ENCODE measurements around the gene ZFP14. TPM values are rescaled to one million over a fixed set of nuclear protein-coding genes. Genes with fewer than 3 reads are reported as not detected.

ZFP14 gene
- total and polyA plus RNA-seq, 2 of the 4 experiments (the other 2 are of a cell fraction): 0.67 to 2.0 TPM

DNA sequence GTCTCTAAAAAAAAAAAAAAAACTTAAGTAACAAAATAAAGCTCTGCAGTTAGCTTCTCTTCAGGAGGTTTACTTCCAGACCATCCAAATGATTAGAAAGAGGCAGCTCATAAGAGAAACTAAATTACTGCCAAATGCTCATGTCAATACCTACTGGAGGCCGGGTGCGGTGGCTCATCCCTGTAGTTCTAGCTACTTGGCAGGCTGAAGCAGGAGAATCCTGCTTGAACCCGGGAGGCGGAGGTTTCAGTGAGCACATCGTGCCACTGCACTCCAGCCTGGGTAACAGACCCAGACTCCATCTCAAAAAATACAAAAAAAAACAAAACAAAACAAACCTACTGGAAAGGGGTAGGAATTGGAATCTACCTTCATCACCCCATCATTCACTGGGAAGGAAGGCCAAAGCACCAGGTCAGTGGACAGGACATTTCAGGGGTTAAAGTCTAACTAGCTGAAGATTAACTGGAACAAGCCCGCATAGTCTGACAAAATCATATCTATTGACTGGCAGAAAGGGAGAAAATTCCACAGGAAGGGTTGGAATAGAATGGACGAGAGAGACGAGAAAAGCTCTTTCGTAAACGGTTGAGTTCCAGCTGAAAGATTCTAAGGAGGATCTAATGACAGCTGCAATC is 1.3 kb downstream of the ZFP14 start:
- Histone ChIP-seq H3K4me3 (ENCODE audit: insufficient read depth, low read depth, low read length) (peak overlapping the region; percentile 66; the same call in 1 of the 2 replicates), H2AK9ac (replicated peaks; ENCODE audit: low read depth, low read length, poor library complexity) (peak overlapping the region; percentile 33), H3K4ac (ENCODE audit: low read depth, low read length) (no peak overlapping the region), H3K23ac (ENCODE audit: low read depth, low read length) (peak overlapping the region; percentile 41; the same call in 1 of the 2 replicates), H3K79me1 (ENCODE audit: low read depth in 1 of 2, low read length in 2 of 2) (peaks cover 8 to 16% of the 10 kb centered on the region in 2 experiments), H3K56ac (ENCODE audit: extremely low read depth, insufficient read depth, low read length) (no peak overlapping the region), H2AK5ac (ENCODE audit: low read depth, low read length) (no peak overlapping the region), H2AFZ (replicated peaks; ENCODE audit: low read length, poor library complexity) (peak overlapping the region; percentile 56), H3K9ac (ENCODE audit: low read depth, low read length) (peak overlapping the region; percentile 79; the same call in 1 of the 2 replicates), H2BK120ac (ENCODE audit: low read depth, low read length) (no peak overlapping the region), H3K9me3 (ENCODE audit: control insufficient read depth, insufficient read depth, low read length) (no peaks in the 10 kb centered on the region; the same call in 1 of the 2 replicates), H3K4me2 (ENCODE audit: low read depth, low read length) (peak overlapping the region; percentile 49), H3K4me1 (ENCODE audit: control insufficient read depth, insufficient read depth, low read length) (peaks cover 4% of the 10 kb centered on the region; the same call in 1 of the 2 replicates), H4K5ac (ENCODE audit: low read depth, low read length) (no peak overlapping the region), H3K18ac (ENCODE audit: low read depth, low read length) (no peak overlapping the region), H3K27ac (ENCODE audit: insufficient read depth, low read length) (no peak overlapping the region), H4K8ac (ENCODE audit: low read depth in 2 of 2, low read length in 2 of 2) (no peak overlapping the region; a peak in 1 of 4 replicates), H3K14ac (replicated peaks; ENCODE audit: low read depth, low read length) (no peak overlapping the region), H2BK5ac (ENCODE audit: low read depth, low read length, poor library complexity, severe bottlenecking) (no peak overlapping the region), H4K20me1 (ENCODE audit: insufficient read depth, low read length) (no peaks in the 10 kb centered on the region), H3K9me1 (ENCODE audit: insufficient read depth, low read length) (no peaks in the 10 kb centered on the region), H4K91ac (ENCODE audit: insufficient read depth, low read depth, low read length) (no peak overlapping the region), H2BK15ac (ENCODE audit: low read depth, low read length) (no peak overlapping the region), H2BK20ac (ENCODE audit: low read depth, low read length) (no peak overlapping the region), H3K27me3 (ENCODE audit: control insufficient read depth, insufficient read depth, low read length) (no peaks in the 10 kb centered on the region), H3K36me3 (ENCODE audit: control insufficient read depth, insufficient read depth, low read length) (no peaks in the 10 kb centered on the region)
- intact Hi-C loops (cut with micrococcal nuclease) (loop anchor here (5.0 kb wide), 2 partner anchors 40 to 160 kb away; partner anchors contain the start of genes ZFP82 and ZNF146), dilution Hi-C loops (cut with HindIII; ENCODE audit: low sequenced_read_pairs, unreplicated experiment) (no loop called here), in situ Hi-C loops (cut with MboI; ENCODE audit: low sequenced_read_pairs) (no loop called here)
- TF ChIP-seq CHD1 (IDR thresholded peaks at IDR 0.05; ENCODE audit: low read depth, low read length) (no peak), SMC3 (IDR thresholded peaks at IDR 0.05; ENCODE audit: low read depth, low read length) (no peak), RAD21 (IDR thresholded peaks at IDR 0.05; ENCODE audit: low read length) (no peak), NFE2L2 (IDR thresholded peaks at IDR 0.05; ENCODE audit: low read depth, low read length) (no peak), CEBPB (IDR thresholded peaks at IDR 0.05; ENCODE audit: low read depth, low read length) (no peak), POLR2A (IDR thresholded peaks at IDR 0.05; ENCODE audit: low read depth, low read length) (no peak), RCOR1 (IDR thresholded peaks at IDR 0.05; ENCODE audit: insufficient replicate concordance, low read length) (no peak), FOS (IDR thresholded peaks at IDR 0.05; ENCODE audit: low read depth, low read length) (no peak), BHLHE40 (IDR thresholded peaks at IDR 0.05; ENCODE audit: low read depth, low read length) (no peak)
- TF ChIP-seq, protein P1, sequence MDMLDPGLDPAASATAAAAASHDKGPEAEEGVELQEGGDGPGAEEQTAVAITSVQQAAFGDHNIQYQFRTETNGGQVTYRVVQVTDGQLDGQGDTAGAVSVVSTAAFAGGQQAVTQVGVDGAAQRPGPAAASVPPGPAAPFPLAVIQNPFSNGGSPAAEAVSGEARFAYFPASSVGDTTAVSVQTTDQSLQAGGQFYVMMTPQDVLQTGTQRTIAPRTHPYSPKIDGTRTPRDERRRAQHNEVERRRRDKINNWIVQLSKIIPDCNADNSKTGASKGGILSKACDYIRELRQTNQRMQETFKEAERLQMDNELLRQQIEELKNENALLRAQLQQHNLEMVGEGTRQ (IDR thresholded peaks at IDR 0.05; ENCODE audit: low read depth, low read length): no peak
- TF ChIP-seq, protein P2, sequence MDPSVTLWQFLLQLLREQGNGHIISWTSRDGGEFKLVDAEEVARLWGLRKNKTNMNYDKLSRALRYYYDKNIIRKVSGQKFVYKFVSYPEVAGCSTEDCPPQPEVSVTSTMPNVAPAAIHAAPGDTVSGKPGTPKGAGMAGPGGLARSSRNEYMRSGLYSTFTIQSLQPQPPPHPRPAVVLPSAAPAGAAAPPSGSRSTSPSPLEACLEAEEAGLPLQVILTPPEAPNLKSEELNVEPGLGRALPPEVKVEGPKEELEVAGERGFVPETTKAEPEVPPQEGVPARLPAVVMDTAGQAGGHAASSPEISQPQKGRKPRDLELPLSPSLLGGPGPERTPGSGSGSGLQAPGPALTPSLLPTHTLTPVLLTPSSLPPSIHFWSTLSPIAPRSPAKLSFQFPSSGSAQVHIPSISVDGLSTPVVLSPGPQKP (IDR thresholded peaks at IDR 0.05; ENCODE audit: borderline replicate concordance, low read depth, low read length): no peak
- 20% methylated on average over 1 of the region's 10 CpGs; no CpG with 5 or more reads in 1 of the 2 experiments for WGBS, 2 experiments (ENCODE audit: extremely low coverage in 2 of 2, insufficient read length in 1 of 2)
- BruUV-seq (replicated peaks): no TSS peak
- no peak for DNase-seq
- ATAC-seq (ENCODE audit: low read depth): no peak
- CTCF ChIA-PET: interaction anchor here (0.6 kb wide), 1 partner anchor 13 kb away, joined by 3 read pairs; no protein-coding TSS in a partner anchor
- POLR2A ChIA-PET (ENCODE audit: unreplicated experiment): no interaction called here

All from IMR-90 (cell line).